SK-N-SH (cell line): Measurements from ENCODE around the gene CLSTN2. TPM values are rescaled to one million over a fixed set of nuclear protein-coding genes. Genes with fewer than 3 reads are reported as not detected.

Experiments
- CTCF ChIA-PET: fragments of 300-600, 350-600 bp; formaldehyde crosslinking; extraction: SDS; loops from one replicate; lab custom pipeline; 2021; lab: Yijun Ruan, JAX
- POLR2A ChIA-PET: fragments of 350-600 bp; sonication (Branson Sonifier 250); formaldehyde crosslinking; extraction: SDS; loops from one replicate; lab custom pipeline; 2020; ENCODE audit warnings: antibody characterized with exemption, inconsistent platforms; lab: Yijun Ruan, JAX
- DNase-seq: peaks from one replicate; pipeline ENCODE4 v3.0.0; 2012
- H2AFZ ChIP-seq: fragments of 200-600 bp; sonication (generic); 2 replicates; pipeline ENCODE4 v1.8.1; 2016; ENCODE audit warnings: antibody characterized with exemption, mild to moderate bottlenecking, low read depth
- H3F3A ChIP-seq: fragments of 200-600 bp; sonication (generic); replicated peaks from 2 replicates; pipeline ENCODE3; 2016; ENCODE audit warnings: antibody characterized with exemption, mild to moderate bottlenecking; ENCODE audit not compliant: insufficient read depth
- H3K27ac ChIP-seq, 2 experiments: fragments of 200-500 bp in 1 of 2; fragments of 200-600 bp in 1 of 2; sonication (Bioruptor generic) in 1 of 2; sonication (generic), shearing (Covaris generic) in 1 of 2; 2 replicates each; pipeline versions ENCODE4 v1.5.1 to v1.6.1; 2014 to 2016; ENCODE audit warnings: low read depth in 2 of 2, inconsistent platforms in 1 of 2, low read length in 1 of 2, mild to moderate bottlenecking in 1 of 2, mixed read lengths in 1 of 2
- H3K27me3 ChIP-seq: fragments of 200-600 bp; sonication (generic), shearing (Covaris generic); 2 replicates; pipeline ENCODE4 v1.6.1; 2016; ENCODE audit warnings: mixed run types; ENCODE audit not compliant: insufficient read depth
- H3K36me3 ChIP-seq, 2 experiments: fragments of 200-500 bp in 1 of 2; fragments of 200-600 bp in 1 of 2; sonication (Bioruptor generic) in 1 of 2; sonication (generic) in 1 of 2; replicated peaks in 1 of 2; 2 replicates each; pipeline versions ENCODE3 to v1.5.1; 2014 to 2016; ENCODE audit warnings: low read length in 1 of 2, mild to moderate bottlenecking in 1 of 2; ENCODE audit not compliant: insufficient read depth in 2 of 2, control insufficient read depth in 1 of 2
- H3K4me1 ChIP-seq, 2 experiments: fragments of 200-500 bp in 1 of 2; fragments of 200-600 bp in 1 of 2; sonication (Bioruptor generic) in 1 of 2; sonication (generic), shearing (Covaris generic) in 1 of 2; 2 replicates each; pipeline versions ENCODE4 v1.5.1 to v1.6.1; 2014 to 2016; ENCODE audit warnings: low read depth in 1 of 2, low read length in 1 of 2, mixed run types in 1 of 2; ENCODE audit not compliant: insufficient read depth in 2 of 2, control insufficient read depth in 1 of 2
- H3K4me2 ChIP-seq: fragments of 200-600 bp; sonication (generic), shearing (Covaris generic); 2 replicates; pipeline ENCODE4 v1.6.1; 2017; ENCODE audit warnings: mixed run types
- H3K4me3 ChIP-seq, 2 experiments: fragments of 200-500 bp in 1 of 2; fragments of 200-600 bp in 1 of 2; sonication (Bioruptor generic) in 1 of 2; sonication (generic), shearing (Covaris generic) in 1 of 2; 2 replicates each; pipeline versions ENCODE4 v1.5.1 to v1.8.1; 2014 to 2016; ENCODE audit warnings: low read depth in 2 of 2, inconsistent platforms in 1 of 2, low read length in 1 of 2, mild to moderate bottlenecking in 1 of 2, mixed read lengths in 1 of 2, moderate library complexity in 1 of 2
- H3K79me2 ChIP-seq: fragments of 200-600 bp; sonication (generic); 2 replicates; pipeline ENCODE4 v1.8.1; 2017; ENCODE audit warnings: mild to moderate bottlenecking; ENCODE audit not compliant: insufficient read depth
- H3K9ac ChIP-seq: fragments of 200-600 bp; sonication (generic); 2 replicates; pipeline ENCODE4 v1.6.1; 2017; ENCODE audit warnings: mixed run types
- H3K9me2 ChIP-seq: fragments of 200-600 bp; sonication (generic); 2 replicates; pipeline ENCODE4 v1.6.1; 2017; ENCODE audit warnings: mixed run types
- H3K9me3 ChIP-seq: fragments of 200-600 bp; sonication (generic); 2 replicates; pipeline ENCODE4 v1.6.1; 2017; ENCODE audit warnings: mixed run types, mild to moderate bottlenecking, moderate library complexity
- H4K20me1 ChIP-seq: fragments of 200-600 bp; sonication (generic); 2 replicates; pipeline ENCODE4 v1.6.1; 2017; ENCODE audit warnings: mild to moderate bottlenecking, mixed run types; ENCODE audit not compliant: insufficient read depth
- CHD2 ChIP-seq: fragments of 150-350 bp; IDR thresholded peaks from 2 replicates; pipeline ENCODE4 v1.6.1; 2018; ENCODE audit warnings: low read length; ENCODE audit not compliant: partially characterized antibody
- ELF1 ChIP-seq: IDR thresholded peaks from 2 replicates; pipeline ENCODE4 v1.4.0; 2012
- FOSL2 ChIP-seq: IDR thresholded peaks from 2 replicates; pipeline ENCODE4 v1.4.0; 2012; ENCODE audit warnings: low read depth, mild to moderate bottlenecking, moderate library complexity, borderline replicate concordance
- FOXM1 ChIP-seq: IDR thresholded peaks from 2 replicates; pipeline ENCODE4 v1.4.0; 2012; ENCODE audit warnings: low read depth, mild to moderate bottlenecking
- GABPA ChIP-seq: IDR thresholded peaks from 2 replicates; pipeline ENCODE4 v1.4.0; 2012; ENCODE audit warnings: low read depth, mild to moderate bottlenecking
- IRF3 ChIP-seq: fragments of 150-350 bp; IDR thresholded peaks from 2 replicates; pipeline ENCODE4 v1.6.1; 2016; ENCODE audit warnings: mild to moderate bottlenecking, low read depth, low read length
- JUND ChIP-seq: IDR thresholded peaks from 2 replicates; pipeline ENCODE4 v1.4.0; 2012
- MXI1 ChIP-seq: IDR thresholded peaks from 2 replicates; pipeline ENCODE4 v1.6.1; 2012; ENCODE audit warnings: mild to moderate bottlenecking, low read depth, low read length, improper control_type of control experiment
- PBX3 ChIP-seq: IDR thresholded peaks from 2 replicates; pipeline ENCODE4; 2012
- RAD21 ChIP-seq: IDR thresholded peaks from 2 replicates; pipeline ENCODE4 v1.6.1; 2012; ENCODE audit warnings: mild to moderate bottlenecking, low read length
- REST ChIP-seq: IDR thresholded peaks from 2 replicates; pipeline ENCODE4 v1.6.1; 2012; ENCODE audit warnings: mild to moderate bottlenecking, low read depth, low read length, moderate library complexity
- RFX5 ChIP-seq: IDR thresholded peaks from 2 replicates; pipeline ENCODE4 v1.6.1; 2012; ENCODE audit warnings: mild to moderate bottlenecking, improper control_type of control experiment, low read length
- SIN3A ChIP-seq: IDR thresholded peaks from 2 replicates; pipeline ENCODE4 v1.6.1; 2012; ENCODE audit warnings: low read depth, mild to moderate bottlenecking, low read length, moderate library complexity, borderline replicate concordance
- SMC3 ChIP-seq: IDR thresholded peaks from 2 replicates; pipeline ENCODE4 v1.6.1; 2012; ENCODE audit warnings: low read depth, low read length, improper control_type of control experiment
- TAF1 ChIP-seq: IDR thresholded peaks from 2 replicates; pipeline ENCODE4 v1.6.1; 2012; ENCODE audit warnings: low read depth, mild to moderate bottlenecking, low read length, moderate library complexity, borderline replicate concordance
- TCF12 ChIP-seq: IDR thresholded peaks from 2 replicates; pipeline ENCODE4 v1.4.0; 2012
- USF1 ChIP-seq: IDR thresholded peaks from 2 replicates; pipeline ENCODE4 v1.4.0; 2012; ENCODE audit warnings: low read depth, borderline replicate concordance
- USF2 ChIP-seq: fragments of 150-350 bp; IDR thresholded peaks from 2 replicates; pipeline ENCODE4 v1.6.1; 2017; ENCODE audit warnings: antibody characterized with exemption, low read length, low read depth, borderline replicate concordance
- YY1 ChIP-seq: IDR thresholded peaks from 2 replicates; pipeline ENCODE4 v1.4.0; 2012; ENCODE audit warnings: low read depth, mild to moderate bottlenecking
- ZBTB33 ChIP-seq: IDR thresholded peaks from 2 replicates; pipeline ENCODE4 v1.4.0; 2012; ENCODE audit warnings: low read depth, borderline replicate concordance
- WGBS: methylation state at CpG from one replicate; pipeline ENCODE4 v1.1.6; 2017; ENCODE audit warnings: low lambda C conversion rate; 5-methylcytosine and 5-hydroxymethylcytosine counted together
- polyA plus RNA-seq, 3 experiments: library from polyadenylated mRNA; depleted of rRNA; stranded (reverse); fragments of >200 nt; gene quantifications; 2 replicates each; pipeline ENCODE4 v1.2.3, GENCODE V29; 2012

Gene CLSTN2
- polyA plus RNA-seq, 1 of the 3 experiments (the other 2 are of a cell fraction), result 0.02 TPM

- ChIA-PET CTCF (interaction anchor here (1.0 to 1.6 kb wide), 4 partner anchors 10 to 545 kb away, joined by 3 to 4 read pairs (median 3); no protein-coding TSS in a partner anchor), POLR2A (no interaction called here)
Observed at GRCh38 chr3:139953131-139953910, 18.3 kb downstream of the CLSTN2 start.

More at GRCh38 chr3:139953131-139953910, 18.3 kb downstream of the CLSTN2 start:
- H3K9ac ChIP-seq, result no peak overlapping the region
- H3F3A ChIP-seq, result no peaks in the 10 kb centered on the region
- TF ChIP-seq RFX5, result no peak
- no peak for TF ChIP-seq SMC3
- no peak for TF ChIP-seq USF1
- TF ChIP-seq PBX3, result no peak
- TF ChIP-seq REST, result no peak
- no peak for TF ChIP-seq SIN3A
- no peak for TF ChIP-seq TAF1
- no peak for TF ChIP-seq USF2
- no peak for TF ChIP-seq GABPA
- no peak for TF ChIP-seq MXI1
- TF ChIP-seq ELF1, result no peak
- TF ChIP-seq RAD21, result no peak
- no peak for TF ChIP-seq ZBTB33
- TF ChIP-seq FOSL2, result no peak
- no peak for TF ChIP-seq YY1
- no peak for TF ChIP-seq CHD2
- no peak for TF ChIP-seq IRF3
- no peak for TF ChIP-seq FOXM1
- TF ChIP-seq JUND, result no peak
- no peak for TF ChIP-seq TCF12
- no peaks in the 10 kb centered on the region for H3K36me3 ChIP-seq
- H4K20me1 ChIP-seq, result no peaks in the 10 kb centered on the region
- no peaks in the 10 kb centered on the region for H3K9me3 ChIP-seq
- no peak for DNase-seq
- no peaks in the 10 kb centered on the region for H3K79me2 ChIP-seq
- H3K4me3 ChIP-seq, result no peak overlapping the region
- H3K27ac ChIP-seq, result no peak overlapping the region
- H2AFZ ChIP-seq, result no peak overlapping the region
- H3K4me2 ChIP-seq, result no peak overlapping the region
- no peaks in the 10 kb centered on the region for H3K27me3 ChIP-seq
- no peaks in the 10 kb centered on the region for H3K9me2 ChIP-seq
- H3K4me1 ChIP-seq, result no peaks in the 10 kb centered on the region
- WGBS, result 0% methylated on average over 1 of the region's 2 CpGs
